CD4-positive, CD25-positive, alpha-beta regulatory T cell (primary cell): ENCODE measurements around the gene RAVER2. TPM values are rescaled to one million over a fixed set of nuclear protein-coding genes. Genes with fewer than 3 reads are reported as not detected.

ENCODE experiments used
- ATAC-seq, 2 donors: fragments of 150-1000 bp; cut with Tn5 transposase; one replicate each; pipeline ENCODE4 v1.10.0; 2021; ENCODE audit warnings: low read depth in 2 of 2, moderate number of reproducible peaks in 2 of 2, moderate library complexity in 1 of 2
- DNase-seq, 3 donors: peaks; one replicate each; pipeline versions ENCODE4 v3.0.0 to v3.0.0-alpha.2; 2012 to 2022; ENCODE audit warnings: mixed read lengths in 1 of 3
- H3K27ac ChIP-seq: one replicate; pipeline ENCODE4 v1.7.0; 2013; ENCODE audit warnings: mild to moderate bottlenecking, low read length; ENCODE audit not compliant: insufficient read depth, poor library complexity, severe bottlenecking
- H3K27me3 ChIP-seq: one replicate; pipeline ENCODE4 v1.7.0; 2013; ENCODE audit warnings: low read length; ENCODE audit not compliant: control insufficient read depth, insufficient read depth
- H3K36me3 ChIP-seq: one replicate; pipeline ENCODE4 v1.7.0; 2013; ENCODE audit warnings: mild to moderate bottlenecking, low read length, moderate library complexity; ENCODE audit not compliant: control insufficient read depth, insufficient read depth
- H3K4me1 ChIP-seq: 2 replicates; pipeline ENCODE4 v1.7.0; 2013; ENCODE audit warnings: mild to moderate bottlenecking, low read length; ENCODE audit not compliant: insufficient read depth, control insufficient read depth, poor library complexity, severe bottlenecking
- H3K4me3 ChIP-seq: one replicate; pipeline ENCODE4 v1.7.0; 2013; ENCODE audit warnings: low read depth, mild to moderate bottlenecking, low read length, moderate library complexity
- H3K9me3 ChIP-seq, 2 experiments: 1 replicate in 1 of 2; 2 replicates in 1 of 2; pipeline ENCODE4 v1.7.0; 2013; ENCODE audit warnings: low read length in 2 of 2, mild to moderate bottlenecking in 1 of 2, moderate library complexity in 1 of 2; ENCODE audit not compliant: control insufficient read depth in 2 of 2
- H3K27ac Mint-ChIP-seq, 3 donors: one replicate each; pipeline ENCODE4 v1.8.0; 2020 to 2022; ENCODE audit warnings: mild to moderate bottlenecking in 3 of 3, mixed read lengths in 3 of 3, moderate library complexity in 2 of 3
- H3K27me3 Mint-ChIP-seq: one replicate; pipeline ENCODE4 v1.8.0; 2022; ENCODE audit warnings: mild to moderate bottlenecking, mixed read lengths
- H3K36me3 Mint-ChIP-seq: one replicate; pipeline ENCODE4 v1.8.0; 2020; ENCODE audit warnings: mixed read lengths
- H3K4me1 Mint-ChIP-seq, 4 donors: one replicate each; pipeline ENCODE4 v1.8.0; 2020 to 2022; ENCODE audit warnings: mixed read lengths in 4 of 4, mild to moderate bottlenecking in 1 of 4
- H3K4me3 Mint-ChIP-seq, 4 donors: one replicate each; pipeline ENCODE4 v1.8.0; 2020 to 2022; ENCODE audit warnings: mild to moderate bottlenecking in 4 of 4, mixed read lengths in 4 of 4, moderate library complexity in 3 of 4
- H3K9me3 Mint-ChIP-seq, 7 donors: one replicate each; pipeline ENCODE4 v1.8.0; 2020 to 2022; ENCODE audit warnings: mixed read lengths in 7 of 7, mild to moderate bottlenecking in 3 of 7, moderate library complexity in 2 of 7
- polyA plus RNA-seq, 4 donors: library from polyadenylated mRNA; unstranded; fragments of 300-500 nt; fragmentation: Illumina TruSeq; gene quantifications; one replicate each; pipeline ENCODE4 v1.2.3, GENCODE V29; 2021
- total RNA-seq: library from RNA; stranded (reverse); gene quantifications from one replicate; pipeline ENCODE4 v1.2.3, GENCODE V29; 2022

Gene RAVER2
- total and polyA plus RNA-seq, 5 donors from 2014 or later, result 0.32 to 0.84 (median 0.71) TPM

- H3K9me3 Mint-ChIP-seq, result peaks cover 0 to 2% (median 0%) of the 10 kb centered on the region in 7 donors
- no peaks in the 10 kb centered on the region for H3K9me3 ChIP-seq
- no peak for ATAC-seq
- DNase-seq, result no peak
- H3K4me3 ChIP-seq, result no peak overlapping the region
- H3K36me3 Mint-ChIP-seq, result peaks cover 15% of the 10 kb centered on the region
- H3K4me1 Mint-ChIP-seq, result peaks cover 17 to 44% (median 38%) of the 10 kb centered on the region in 4 donors
- H3K27ac Mint-ChIP-seq, result peak overlapping the region in 2 of 3 donors; percentile 59 to 84
- peaks cover 33% of the 10 kb centered on the region for H3K4me1 ChIP-seq
- no peak overlapping the region for H3K27ac ChIP-seq
- H3K27me3 Mint-ChIP-seq, result no peaks in the 10 kb centered on the region
- no peak overlapping the region for H3K4me3 Mint-ChIP-seq
- peaks cover 33% of the 10 kb centered on the region for H3K36me3 ChIP-seq
- H3K27me3 ChIP-seq, result no peaks in the 10 kb centered on the region
Observed at GRCh38 chr1:64830030-64830651, 85.3 kb downstream of the RAVER2 start.

- H3K27ac ChIP-seq, result no peak overlapping the region
- no peaks in the 10 kb centered on the region for H3K4me1 ChIP-seq
- H3K4me3 ChIP-seq, result no peak overlapping the region
- no peak overlapping the region for H3K4me3 Mint-ChIP-seq
- no peaks in the 10 kb centered on the region for H3K27me3 Mint-ChIP-seq
- no peaks in the 10 kb centered on the region for H3K9me3 ChIP-seq
- H3K36me3 ChIP-seq, result peaks cover 76% of the 10 kb centered on the region
- ATAC-seq (no peak), DNase-seq (no peak)
- H3K27me3 ChIP-seq, result no peaks in the 10 kb centered on the region
- H3K36me3 Mint-ChIP-seq, result peaks cover 47% of the 10 kb centered on the region
- H3K9me3 Mint-ChIP-seq, result peaks cover 0 to 2% (median 0%) of the 10 kb centered on the region in 7 donors
- H3K27ac Mint-ChIP-seq, result no peak overlapping the region
- peaks cover 7 to 17% (median 10%) of the 10 kb centered on the region in 4 donors for H3K4me1 Mint-ChIP-seq
Observed at GRCh38 chr1:64834734-64835133, 89.9 kb downstream of the RAVER2 start.

- peaks cover 93% of the 10 kb centered on the region for H3K36me3 ChIP-seq
- Mint-ChIP-seq H3K36me3 (peaks cover 51% of the 10 kb centered on the region), H3K27me3 (no peaks in the 10 kb centered on the region), H3K27ac (peak overlapping the region in 1 of 3 donors; percentile 43), H3K4me3 (no peak overlapping the region), H3K4me1 (peaks cover 0 to 12% (median 3%) of the 10 kb centered on the region in 4 donors), H3K9me3 (no peaks in the 10 kb centered on the region)
- DNase-seq (no peak), ATAC-seq (no peak)
- no peak overlapping the region for H3K27ac ChIP-seq
- no peaks in the 10 kb centered on the region for H3K27me3 ChIP-seq
- no peaks in the 10 kb centered on the region for H3K4me1 ChIP-seq
- H3K9me3 ChIP-seq, result no peaks in the 10 kb centered on the region
- no peak overlapping the region for H3K4me3 ChIP-seq
Observed at GRCh38 chr1:64836802-64837201, 91.9 kb downstream of the RAVER2 start.

- no peaks in the 10 kb centered on the region for H3K9me3 Mint-ChIP-seq
- no peaks in the 10 kb centered on the region for H3K9me3 ChIP-seq
- no peak overlapping the region for H3K4me3 ChIP-seq
- H3K36me3 ChIP-seq, result peaks cover 91% of the 10 kb centered on the region
- peaks cover 57% of the 10 kb centered on the region for H3K36me3 Mint-ChIP-seq
- no peak overlapping the region for H3K27ac ChIP-seq
- H3K4me3 Mint-ChIP-seq, result no peak overlapping the region
- H3K27me3 ChIP-seq, result no peaks in the 10 kb centered on the region
- DNase-seq (no peak), ATAC-seq (no peak)
- H3K27me3 Mint-ChIP-seq, result no peaks in the 10 kb centered on the region
- no peak overlapping the region for H3K27ac Mint-ChIP-seq
- H3K4me1 ChIP-seq, result no peaks in the 10 kb centered on the region
- peaks cover 0 to 8% (median 3%) of the 10 kb centered on the region in 4 donors for H3K4me1 Mint-ChIP-seq
Observed at GRCh38 chr1:64838486-64838885, 93.6 kb downstream of the RAVER2 start.

GRCh38 chr1:64839261-64839660 lies 94.4 kb downstream of the RAVER2 start:
- Mint-ChIP-seq H3K4me3 (no peak overlapping the region), H3K27ac (no peak overlapping the region), H3K27me3 (no peaks in the 10 kb centered on the region), H3K9me3 (no peaks in the 10 kb centered on the region), H3K4me1 (peaks cover 0 to 8% (median 3%) of the 10 kb centered on the region in 4 donors), H3K36me3 (peaks cover 55% of the 10 kb centered on the region)
- no peaks in the 10 kb centered on the region for H3K9me3 ChIP-seq
- no peaks in the 10 kb centered on the region for H3K27me3 ChIP-seq
- ATAC-seq, result no peak
- no peak for DNase-seq
- H3K4me3 ChIP-seq, result no peak overlapping the region
- H3K36me3 ChIP-seq, result peaks cover 91% of the 10 kb centered on the region
- no peaks in the 10 kb centered on the region for H3K4me1 ChIP-seq
- H3K27ac ChIP-seq, result no peak overlapping the region

- Histone ChIP-seq H3K36me3 (peaks cover 91% of the 10 kb centered on the region), H3K9me3 (no peaks in the 10 kb centered on the region), H3K4me3 (no peak overlapping the region), H3K27ac (no peak overlapping the region), H3K4me1 (no peaks in the 10 kb centered on the region), H3K27me3 (no peaks in the 10 kb centered on the region)
- ATAC-seq (no peak), DNase-seq (no peak)
- Mint-ChIP-seq H3K9me3 (no peaks in the 10 kb centered on the region), H3K36me3 (peaks cover 55% of the 10 kb centered on the region), H3K27ac (no peak overlapping the region), H3K4me3 (no peak overlapping the region), H3K4me1 (peaks cover 0 to 8% (median 4%) of the 10 kb centered on the region in 4 donors), H3K27me3 (no peaks in the 10 kb centered on the region)
Observed at GRCh38 chr1:64839732-64840405, 95.0 kb downstream of the RAVER2 start.

GRCh38 chr1:64841330-64842065 lies 96.6 kb downstream of the RAVER2 start:
- Mint-ChIP-seq H3K27me3 (no peaks in the 10 kb centered on the region), H3K9me3 (no peaks in the 10 kb centered on the region), H3K4me1 (peaks cover 0 to 7% (median 4%) of the 10 kb centered on the region in 4 donors), H3K27ac (no peak overlapping the region), H3K4me3 (no peak overlapping the region), H3K36me3 (peaks cover 56% of the 10 kb centered on the region)
- ATAC-seq, result no peak
- DNase-seq, result no peak
- peaks cover 91% of the 10 kb centered on the region for H3K36me3 ChIP-seq
- no peak overlapping the region for H3K27ac ChIP-seq
- H3K4me1 ChIP-seq, result no peaks in the 10 kb centered on the region
- no peak overlapping the region for H3K4me3 ChIP-seq
- H3K9me3 ChIP-seq, result no peaks in the 10 kb centered on the region
- H3K27me3 ChIP-seq, result no peaks in the 10 kb centered on the region
